NCI-H2029 treated with DMSO at 0.1 percent for 48 hours (cell line): ENCODE data around the gene ZMYND15.

ENCODE experiments used
- DNase-seq: peaks from one replicate; lab custom pipeline; 2025; lab: John Stamatoyannopoulos, UW

The ZMYND15 gene

DNA sequence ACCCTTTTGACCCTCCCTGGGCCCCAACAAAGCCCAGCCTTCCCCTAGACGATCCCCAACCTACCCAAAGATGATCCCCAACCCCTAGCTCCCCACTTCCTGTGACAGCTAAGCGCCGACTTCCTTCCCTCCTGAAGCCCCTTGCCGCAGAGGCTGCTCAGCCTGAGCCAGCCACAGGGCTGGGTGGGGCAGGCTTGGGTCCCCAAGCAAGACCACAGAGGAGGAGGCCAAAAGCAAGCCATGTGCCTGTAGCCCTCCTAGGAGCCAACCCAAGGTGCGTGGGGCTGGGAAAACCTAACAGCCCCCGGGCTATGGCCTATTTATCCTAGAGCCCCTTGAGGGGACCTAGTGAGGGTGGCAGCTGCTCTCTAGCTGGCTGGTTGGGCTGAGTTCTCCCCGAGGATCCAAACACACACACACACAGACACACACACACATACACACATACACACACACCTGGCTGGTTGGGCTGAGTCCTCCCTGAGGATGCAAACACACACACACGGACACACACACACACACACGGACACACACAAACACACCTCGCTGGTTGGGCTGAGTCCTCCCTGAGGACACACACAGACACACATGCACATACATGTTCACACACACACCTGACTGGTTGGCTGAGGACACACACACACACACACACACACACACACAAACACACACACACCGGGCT lies 24.4 kb upstream of the ZMYND15 start:
- no peak for DNase-seq

DNA sequence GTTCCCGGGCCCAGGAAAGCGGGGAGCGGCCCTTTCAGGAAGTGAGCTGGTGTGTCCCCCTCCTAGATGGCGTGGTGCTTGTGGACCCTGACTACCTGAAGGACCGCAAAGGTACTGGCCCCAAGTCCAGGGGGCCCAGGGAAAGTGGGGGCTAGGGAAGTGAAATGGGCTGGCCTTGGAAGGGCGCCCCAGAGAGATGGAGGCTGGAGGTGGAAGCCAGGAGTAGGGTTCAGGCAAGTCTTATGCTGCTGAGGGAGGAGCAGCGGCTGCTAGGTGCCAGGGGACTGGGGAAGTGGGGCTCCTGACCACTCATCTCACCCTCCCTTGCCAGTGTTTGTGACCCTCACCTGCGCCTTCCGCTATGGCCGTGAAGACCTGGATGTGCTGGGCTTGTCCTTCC lies 23.6 kb upstream of the ZMYND15 start:
- no peak for DNase-seq

DNA sequence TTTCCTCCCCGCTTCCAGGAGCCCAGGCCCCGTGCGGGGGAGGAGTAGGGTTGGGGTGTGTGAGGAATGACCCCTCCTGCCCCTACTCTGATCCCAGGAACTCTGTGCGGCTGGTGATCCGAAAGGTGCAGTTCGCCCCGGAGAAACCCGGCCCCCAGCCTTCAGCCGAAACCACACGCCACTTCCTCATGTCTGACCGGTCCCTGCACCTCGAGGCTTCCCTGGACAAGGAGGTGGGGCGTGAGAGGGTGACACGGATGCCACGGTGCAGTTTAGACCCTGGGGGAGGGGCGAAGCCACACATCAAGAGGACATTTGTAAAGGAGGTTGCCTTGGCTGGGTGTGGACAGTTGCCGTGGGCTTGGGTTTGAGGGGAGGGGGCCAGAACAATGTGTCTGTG lies 21.8 kb upstream of the ZMYND15 start:
- no peak for DNase-seq

DNA sequence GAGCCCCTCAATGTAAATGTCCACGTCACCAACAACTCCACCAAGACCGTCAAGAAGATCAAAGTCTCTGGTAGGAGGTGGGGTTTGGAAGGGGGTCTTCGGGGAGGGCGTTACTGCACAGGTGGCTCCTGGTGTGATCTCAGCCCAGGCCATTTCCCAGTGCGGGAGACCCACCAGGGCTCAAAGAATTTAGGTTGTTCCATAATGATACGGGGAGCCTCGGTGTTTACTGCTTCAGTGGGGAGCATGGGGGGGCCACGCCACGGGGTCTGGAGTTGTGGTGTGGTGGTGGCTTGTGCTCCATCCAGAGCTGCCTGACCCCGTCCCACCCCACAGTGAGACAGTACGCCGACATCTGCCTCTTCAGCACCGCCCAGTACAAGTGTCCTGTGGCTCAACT lies 21.4 kb upstream of the ZMYND15 start:
- DNase-seq = no peak

DNA sequence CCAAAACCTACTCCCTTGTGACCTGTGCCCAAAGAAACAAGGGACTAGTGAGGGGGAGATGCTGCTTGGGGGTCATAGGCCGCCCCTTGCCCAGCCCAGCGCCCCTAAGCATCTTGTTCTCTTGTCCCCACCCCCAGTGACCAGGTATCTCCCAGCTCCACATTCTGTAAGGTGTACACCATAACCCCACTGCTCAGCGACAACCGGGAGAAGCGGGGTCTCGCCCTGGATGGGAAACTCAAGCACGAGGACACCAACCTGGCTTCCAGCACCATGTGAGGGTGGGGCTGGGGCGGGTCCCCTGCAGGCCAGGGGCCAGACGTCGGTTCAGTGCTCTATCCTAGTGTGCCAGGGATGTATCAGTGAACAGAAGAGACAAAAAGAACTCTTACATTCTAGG lies 20.5 kb upstream of the ZMYND15 start:
- DNase-seq = no peak

DNA sequence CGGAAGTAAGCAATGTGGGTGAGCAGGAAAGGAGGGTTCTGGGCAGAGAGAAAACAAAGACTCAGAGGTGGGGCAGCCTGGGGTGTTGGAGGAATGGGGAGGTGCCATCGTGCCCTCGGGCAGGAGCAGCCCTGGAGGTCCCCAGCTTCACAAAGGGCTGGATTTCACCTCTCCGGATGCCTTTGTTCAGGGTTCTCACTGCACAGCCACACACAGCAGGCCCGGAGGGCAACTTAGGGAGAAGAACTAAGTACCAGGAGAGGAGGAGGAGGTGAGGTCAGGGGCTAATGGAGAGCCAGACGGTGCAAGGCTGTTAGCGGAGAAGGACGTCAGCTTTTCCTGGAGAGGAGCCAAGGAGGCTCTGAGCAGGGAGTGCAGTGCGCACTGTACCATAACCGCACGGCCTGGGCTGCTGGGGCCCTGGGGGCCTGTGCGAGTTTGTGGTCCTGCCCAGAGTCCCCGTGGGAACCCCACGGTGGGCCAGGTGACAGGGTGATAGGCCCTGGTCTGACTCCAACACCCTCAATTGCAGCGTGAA lies 19.9 kb upstream of the ZMYND15 start:
- DNase-seq = no peak

DNA sequence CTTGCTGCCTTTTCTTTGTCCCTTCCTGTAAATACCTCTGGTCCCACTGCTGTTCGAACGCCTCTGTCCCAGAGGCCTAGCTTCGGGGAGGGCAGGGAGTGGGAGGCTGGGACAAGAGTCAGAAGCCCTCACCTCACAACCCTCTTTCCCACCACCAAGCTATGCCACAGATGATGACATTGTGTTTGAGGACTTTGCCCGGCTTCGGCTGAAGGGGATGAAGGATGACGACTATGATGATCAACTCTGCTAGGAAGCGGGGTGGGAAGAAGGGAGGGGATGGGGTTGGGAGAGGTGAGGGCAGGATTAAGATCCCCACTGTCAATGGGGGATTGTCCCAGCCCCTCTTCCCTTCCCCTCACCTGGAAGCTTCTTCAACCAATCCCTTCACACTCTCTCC lies 18.8 kb upstream of the ZMYND15 start:
- no peak for DNase-seq

DNA sequence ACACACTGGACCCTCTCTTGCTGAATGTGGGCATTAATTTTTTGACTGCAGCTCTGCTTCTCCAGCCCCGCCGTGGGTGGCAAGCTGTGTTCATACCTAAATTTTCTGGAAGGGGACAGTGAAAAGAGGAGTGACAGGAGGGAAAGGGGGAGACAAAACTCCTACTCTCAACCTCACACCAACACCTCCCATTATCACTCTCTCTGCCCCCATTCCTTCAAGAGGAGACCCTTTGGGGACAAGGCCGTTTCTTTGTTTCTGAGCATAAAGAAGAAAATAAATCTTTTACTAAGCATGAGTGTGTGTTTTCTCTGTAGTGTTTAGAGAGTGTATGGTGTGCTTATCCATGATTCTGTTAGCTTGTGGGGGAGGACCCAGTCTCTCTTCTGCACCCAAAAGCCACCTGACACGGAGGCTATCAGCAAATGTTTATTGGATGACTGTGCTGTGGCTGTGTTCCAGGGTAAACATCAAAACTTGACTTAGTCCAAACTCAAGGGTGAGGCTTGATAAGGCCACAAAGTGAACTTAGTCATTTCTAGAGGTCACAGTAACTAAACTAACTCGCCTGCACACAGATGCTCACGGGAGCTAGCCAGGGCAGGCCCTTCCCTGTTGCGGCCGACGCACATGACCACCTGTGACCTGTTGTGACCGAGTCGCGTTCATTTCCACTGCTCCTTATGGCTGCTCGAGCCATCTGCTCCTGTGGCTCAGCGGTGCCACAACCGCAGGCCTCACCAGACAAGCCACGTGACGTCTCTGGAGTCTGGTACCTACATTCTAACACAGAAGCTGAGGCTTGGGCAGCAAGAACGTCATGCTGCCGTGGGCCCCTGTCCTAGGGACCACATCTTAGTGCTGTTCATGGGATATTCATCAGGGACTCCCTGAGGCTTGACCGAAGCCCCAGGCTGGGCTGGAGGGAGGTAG lies 18.2 kb upstream of the ZMYND15 start:
- no peak for DNase-seq

DNA sequence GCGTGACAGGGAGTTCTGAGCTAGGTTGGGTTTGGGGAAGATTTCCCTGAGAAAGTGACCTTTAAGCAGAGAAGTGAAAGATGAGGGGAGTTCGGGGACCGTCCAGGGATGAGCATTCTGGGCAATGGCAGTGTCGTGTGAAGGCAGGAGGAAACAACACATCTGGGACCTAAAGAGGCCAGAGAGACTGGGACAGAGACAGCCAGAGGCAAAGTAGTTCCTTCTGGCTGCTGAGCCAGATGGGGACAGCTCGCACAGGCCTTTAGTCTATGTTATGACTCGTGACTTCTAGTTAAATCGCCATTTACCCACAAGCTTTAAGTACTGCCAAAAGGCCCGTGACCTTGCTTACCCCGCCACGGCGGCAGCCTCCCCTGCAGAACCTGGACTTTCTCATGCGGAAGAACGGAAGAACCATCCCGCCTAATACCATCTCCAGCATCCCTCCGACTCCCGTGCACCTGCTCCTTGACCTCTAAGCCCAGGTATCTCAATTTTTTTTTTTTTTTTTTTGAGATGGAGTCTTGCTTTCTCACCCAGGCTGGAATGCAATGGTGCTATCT lies 16.9 kb upstream of the ZMYND15 start:
- no peak for DNase-seq

DNA sequence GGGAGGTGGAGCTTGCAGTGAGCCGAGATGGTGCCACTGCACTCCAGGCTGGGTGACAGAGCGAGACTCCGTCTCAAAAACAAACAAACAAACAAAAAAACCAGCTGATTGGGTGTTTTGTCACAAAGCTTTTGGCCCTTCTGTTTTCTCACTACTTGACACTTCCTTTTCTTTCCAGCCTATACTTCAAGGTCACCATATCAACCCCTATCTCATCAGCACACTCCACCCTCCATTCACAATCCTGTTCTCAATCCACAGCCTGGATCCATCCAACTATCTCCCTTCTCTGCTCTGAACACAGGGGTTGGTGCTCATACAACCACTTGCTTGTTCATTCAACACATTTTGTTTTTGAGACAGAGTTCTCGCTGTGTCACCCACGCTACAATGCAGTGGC lies 15.0 kb upstream of the ZMYND15 start:
- no peak for DNase-seq

DNA sequence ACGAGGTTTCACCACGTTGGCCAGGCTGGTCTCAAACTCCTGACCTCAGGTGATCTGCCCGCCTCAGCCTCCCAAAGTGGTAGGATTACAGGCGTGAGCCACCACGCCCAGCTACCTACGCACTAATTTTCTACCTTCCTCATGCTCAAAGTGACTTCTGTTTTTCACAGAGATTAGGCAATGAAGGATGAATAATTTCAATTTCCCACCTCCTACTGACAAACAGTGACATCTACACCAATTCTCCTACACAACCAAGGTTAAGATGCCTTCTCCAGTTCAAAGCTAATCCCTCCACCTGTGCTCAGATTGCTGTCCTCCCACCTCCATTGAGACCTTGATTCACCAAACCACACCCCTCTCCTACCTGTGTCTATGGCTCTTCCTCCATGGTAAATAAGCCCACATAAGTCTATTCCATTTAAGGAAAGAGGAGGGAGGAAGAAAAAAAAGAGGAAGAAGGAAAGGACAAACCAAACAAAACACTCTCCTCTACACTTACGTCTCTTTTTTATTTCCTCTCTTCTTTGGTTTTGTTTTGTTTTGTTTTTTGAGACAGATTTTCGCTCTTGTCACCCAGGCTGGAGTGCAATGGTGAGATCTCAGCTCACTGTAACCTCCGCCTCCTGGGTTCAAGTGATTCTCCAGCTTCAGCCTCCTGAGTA lies 13.9 kb upstream of the ZMYND15 start:
- no peak for DNase-seq

DNA sequence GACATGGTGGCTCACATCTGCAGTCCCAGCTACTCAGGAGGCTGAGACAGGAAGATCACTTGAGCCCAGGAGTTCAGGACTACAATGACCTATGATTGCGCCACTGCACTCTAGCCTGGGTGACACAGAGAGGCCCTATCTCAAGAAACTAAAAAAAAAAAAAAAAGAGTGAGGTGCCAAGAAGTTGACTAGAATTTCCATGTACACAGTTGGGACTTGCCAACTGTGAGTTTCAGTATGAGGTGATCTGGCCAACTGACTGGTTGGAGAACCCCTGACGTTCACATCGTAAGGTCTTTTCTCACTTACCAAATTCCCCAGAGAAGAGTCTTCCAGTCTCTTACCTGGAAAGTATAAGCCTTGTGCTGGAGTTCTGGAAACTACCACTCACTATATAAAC lies 11.5 kb upstream of the ZMYND15 start:
- DNase-seq = no peak

DNA sequence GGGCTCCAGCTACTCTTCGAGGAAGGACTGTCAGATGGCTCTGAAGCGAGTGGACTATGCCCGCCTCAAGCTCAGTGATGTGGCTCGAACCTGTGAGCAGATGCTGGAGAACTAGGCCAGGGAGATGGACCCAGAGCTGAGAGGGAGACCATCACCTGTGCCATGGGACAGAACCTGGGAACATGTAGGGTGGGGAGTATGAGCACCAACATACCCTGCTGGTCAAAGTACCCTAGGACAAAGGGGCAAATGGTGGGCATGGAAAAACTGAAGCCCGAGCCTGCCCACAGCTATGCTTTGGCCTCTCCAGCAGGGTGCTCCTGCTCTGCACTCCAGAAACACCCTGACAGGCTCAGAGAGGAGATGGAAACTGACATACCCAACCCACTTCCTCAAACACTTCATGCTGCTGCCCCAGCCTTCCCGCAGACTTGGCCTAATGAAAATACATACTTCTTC lies 6.5 kb upstream of the ZMYND15 start:
- DNase-seq = no peak

DNA sequence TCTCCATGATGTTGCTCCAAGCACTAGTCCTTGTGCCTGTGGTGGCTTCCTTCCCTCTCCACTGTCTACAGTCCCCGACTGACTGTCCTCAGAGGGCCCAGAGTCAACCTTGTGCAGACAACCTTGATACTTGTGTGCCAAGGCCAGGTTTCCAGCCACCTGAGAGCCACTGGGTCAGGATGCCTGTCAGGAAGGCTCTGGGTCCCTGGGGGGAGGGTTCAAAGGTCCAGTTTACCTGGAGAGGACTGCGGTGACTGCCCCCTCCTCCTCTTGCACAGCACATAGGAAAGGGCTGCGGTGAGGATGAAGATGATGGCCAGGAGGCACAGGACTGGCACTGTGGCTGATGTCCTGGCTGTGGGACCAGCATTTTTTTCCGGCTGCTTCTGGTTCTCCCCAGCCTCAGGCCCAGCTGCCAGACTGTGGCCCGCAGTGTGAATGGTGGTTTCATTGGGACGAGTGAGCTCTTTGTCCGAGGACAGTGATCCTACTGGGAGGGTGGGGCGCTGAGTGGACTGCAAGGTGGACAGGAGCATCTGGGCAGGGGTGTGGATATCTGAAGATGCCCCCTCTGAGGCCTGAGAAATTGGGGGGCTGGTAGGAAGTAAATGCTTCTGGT lies 4.7 kb upstream of the ZMYND15 start:
- DNase-seq = no peak

DNA sequence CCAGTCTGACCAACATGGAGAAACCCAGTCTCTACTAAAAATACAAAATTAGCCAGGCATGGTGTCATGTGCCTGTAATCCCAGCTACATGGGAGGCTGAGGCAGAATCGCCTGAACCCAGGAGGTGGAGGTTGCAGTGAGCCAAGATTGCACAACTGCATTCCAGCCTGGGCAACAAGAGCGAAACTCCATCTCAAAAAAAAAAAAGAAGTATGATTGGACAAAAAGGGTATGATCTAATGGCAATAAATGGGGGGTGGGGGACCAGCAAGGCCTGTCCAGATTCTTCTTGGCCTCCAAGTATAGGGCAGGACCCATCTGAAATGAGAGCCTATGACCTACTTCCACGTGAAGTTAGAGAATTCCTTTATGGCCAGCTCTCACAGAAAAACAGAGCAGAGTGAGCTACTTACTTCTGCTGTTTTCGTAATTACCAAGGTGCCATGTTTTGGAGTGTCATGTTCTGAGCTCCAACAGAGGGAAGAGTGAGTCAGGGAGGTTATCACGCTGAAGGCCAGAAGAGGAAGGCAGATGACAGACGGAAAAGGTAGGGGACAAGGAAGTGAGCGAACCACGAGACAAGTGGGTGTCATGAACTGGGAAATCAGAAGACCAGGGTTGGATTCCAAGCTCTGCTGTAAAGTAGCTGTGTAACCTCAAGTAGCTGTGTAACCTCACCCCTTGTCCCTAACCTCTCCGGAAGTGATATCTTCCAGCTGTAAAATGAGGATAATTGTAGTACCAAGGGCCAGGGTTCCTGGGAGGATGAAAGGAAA lies 3.6 kb upstream of the ZMYND15 start:
- DNase-seq = no peak

DNA sequence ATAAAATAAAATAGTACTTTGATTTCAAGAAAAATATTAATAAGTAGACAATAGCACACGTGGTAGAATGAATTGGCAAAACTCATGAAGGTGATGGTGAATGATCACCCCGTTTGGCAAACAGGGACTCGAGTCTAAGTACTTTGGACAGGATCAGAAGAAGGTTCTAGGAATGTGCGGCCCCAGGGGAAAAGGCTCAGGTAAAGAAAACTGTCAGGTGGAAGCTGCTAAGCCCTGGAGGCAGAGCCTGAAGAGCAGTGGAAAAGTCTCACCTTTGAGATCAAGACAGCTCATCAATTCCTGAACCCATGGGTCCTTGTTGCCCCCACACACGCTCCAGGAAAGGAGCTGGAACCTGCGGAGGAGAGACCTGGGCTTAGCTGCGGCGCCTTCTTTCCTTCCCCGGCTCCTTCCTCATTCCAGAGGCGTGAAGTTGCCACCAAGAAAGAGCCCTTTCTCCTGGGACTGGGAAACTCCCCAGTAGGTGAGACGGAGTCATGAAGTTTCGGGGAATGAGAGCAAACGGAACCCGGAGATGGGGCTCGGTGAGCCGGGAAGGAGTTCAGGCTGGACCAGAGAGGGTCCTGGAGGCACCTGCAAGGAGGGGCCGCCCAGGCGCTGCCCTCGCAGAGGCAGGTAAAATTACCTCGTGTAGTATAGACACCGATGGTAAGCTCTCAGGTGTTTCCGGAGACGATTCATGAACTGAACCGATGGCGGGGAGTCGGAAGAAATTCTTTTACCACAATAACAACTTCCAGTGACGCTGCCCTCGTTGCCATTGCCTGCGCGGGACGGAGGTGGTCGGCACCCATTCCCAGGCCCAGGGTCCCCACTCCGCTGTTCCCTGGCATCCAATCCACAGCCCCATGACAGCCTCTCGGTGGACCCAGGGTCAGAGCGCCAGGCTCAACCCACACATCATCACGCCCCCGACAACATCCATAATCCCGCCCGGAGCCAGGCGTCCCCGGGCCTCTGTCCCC lies 1.2 kb upstream of the ZMYND15 start:
- no peak for DNase-seq

DNA sequence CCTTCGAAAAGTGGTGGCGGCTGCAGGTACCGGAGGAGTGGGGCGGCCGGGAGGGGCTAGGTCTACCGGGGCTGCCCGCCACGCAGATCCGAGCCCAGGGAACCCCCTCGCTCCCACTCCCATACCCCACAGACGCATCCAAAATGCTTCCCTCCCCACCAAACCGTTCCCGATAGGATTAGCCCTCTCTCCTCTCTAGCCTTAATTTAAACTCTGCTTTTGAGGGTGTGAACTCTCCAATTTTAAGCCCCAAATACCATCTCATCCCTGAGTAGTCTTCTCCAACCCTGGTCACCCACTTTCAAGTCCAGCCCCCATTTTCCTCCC lies 355 bp downstream of the ZMYND15 start:
- DNase-seq = no peak

DNA sequence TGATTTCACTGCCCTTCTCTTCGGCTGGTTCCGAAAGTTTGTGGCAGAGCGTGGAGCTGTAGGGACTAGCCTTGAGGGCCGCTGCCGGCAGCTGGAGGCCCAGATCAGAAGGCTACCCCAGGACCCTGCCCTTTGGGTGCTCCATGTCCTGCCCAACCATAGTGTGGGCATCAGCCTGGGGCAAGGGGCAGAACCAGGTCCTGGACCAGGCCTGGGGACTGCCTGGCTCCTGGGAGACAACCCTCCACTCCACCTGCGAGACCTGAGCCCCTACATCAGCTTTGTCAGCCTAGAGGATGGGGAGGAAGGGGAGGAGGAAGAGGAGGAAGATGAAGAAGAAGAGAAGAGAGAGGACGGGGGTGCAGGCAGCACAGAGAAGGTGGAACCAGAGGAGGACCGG lies 951 bp downstream of the ZMYND15 start:
- no peak for DNase-seq

DNA sequence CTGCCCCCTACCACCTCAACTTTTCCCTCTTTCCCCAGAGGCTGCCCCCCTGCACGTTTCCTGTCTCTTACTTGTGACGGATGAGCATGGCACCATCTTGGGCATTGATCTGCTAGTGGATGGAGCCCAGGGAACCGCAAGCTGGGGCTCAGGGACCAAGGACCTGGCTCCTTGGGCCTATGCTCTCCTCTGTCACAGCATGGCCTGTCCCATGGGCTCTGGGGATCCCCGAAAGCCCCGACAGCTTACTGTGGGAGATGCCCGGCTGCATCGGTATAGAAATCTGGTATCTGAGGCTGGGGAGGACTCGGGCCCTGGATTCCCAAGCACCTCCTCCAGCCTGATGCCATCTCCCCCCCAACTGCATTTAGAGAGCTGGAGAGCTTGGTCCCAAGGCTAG lies 1.9 kb downstream of the ZMYND15 start:
- no peak for DNase-seq

DNA sequence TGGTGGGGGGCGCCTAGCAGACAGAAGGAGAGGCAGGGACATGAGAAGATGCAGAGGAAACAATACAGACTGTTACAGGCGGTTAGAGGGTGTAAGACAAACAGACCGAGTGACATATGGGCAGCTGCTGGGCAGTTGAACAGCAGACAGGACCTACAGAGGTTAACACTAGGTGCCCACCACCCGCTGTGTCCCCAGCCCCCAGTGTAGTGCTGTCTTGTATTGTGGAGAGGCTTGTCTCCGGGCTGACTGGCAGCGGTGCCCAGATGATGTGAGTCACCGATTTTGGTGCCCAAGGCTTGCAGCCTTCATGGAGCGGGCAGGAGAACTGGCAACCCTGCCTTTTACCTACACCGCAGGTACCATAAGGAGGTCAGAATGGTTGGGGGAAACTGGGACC lies 2.5 kb downstream of the ZMYND15 start:
- DNase-seq = no peak
